HUDEP-2 (cell line): ENCODE results near the gene SLC25A27.

ENCODE experiments used
- DNase-seq, 76 experiments: peaks; one replicate each; lab custom pipeline; 2025; ENCODE audit not compliant: unreplicated experiment in 76 of 76; lab: John Stamatoyannopoulos, UW

Gene SLC25A27

GRCh38 chr6:46648869-46649492 is 3.8 kb upstream of the SLC25A27 start:
- no peak for DNase-seq

GRCh38 chr6:46651006-46651405 is 1.8 kb upstream of the SLC25A27 start:
- no peak for DNase-seq

GRCh38 chr6:46651816-46652215 is 959 bp upstream of the SLC25A27 start:
- no peak for DNase-seq

- no peak for DNase-seq
Measured at GRCh38 chr6:46652232-46652602, 558 bp upstream of the SLC25A27 start.

- DNase-seq = no peak
Measured at GRCh38 chr6:46653439-46654195, 842 bp downstream of the SLC25A27 start.

GRCh38 chr6:46655803-46656202 is 3.0 kb downstream of the SLC25A27 start:
- peak in 10 of 76 experiments; percentile 1 to 30 (median 8) for DNase-seq

- no peak for DNase-seq
Measured at GRCh38 chr6:46657642-46658041, 4.9 kb downstream of the SLC25A27 start.

- DNase-seq = no peak
Measured at GRCh38 chr6:46661483-46661882, 8.7 kb downstream of the SLC25A27 start.

GRCh38 chr6:46667377-46667776 is 14.6 kb downstream of the SLC25A27 start:
- no peak for DNase-seq

GRCh38 chr6:46674410-46674809 is 21.6 kb downstream of the SLC25A27 start:
- DNase-seq = no peak

- no peak for DNase-seq
Measured at GRCh38 chr6:46676604-46677313, 24.0 kb downstream of the SLC25A27 start.

GRCh38 chr6:46677314-46677654 is 24.5 kb downstream of the SLC25A27 start:
- DNase-seq = peak in 1 of 76 experiments; percentile 4

- no peak for DNase-seq
Measured at GRCh38 chr6:46684771-46685170, 32.0 kb downstream of the SLC25A27 start.

GRCh38 chr6:46687619-46688097 is 34.9 kb downstream of the SLC25A27 start, which contains the start of gene TDRD6:
Gene TDRD6 (plus strand): TSS chr6:46687885. CDS start chr6:46688129, 244 bp downstream.
- no peak for DNase-seq

- DNase-seq = no peak
Measured at GRCh38 chr6:46688117-46688965, 35.6 kb downstream of the SLC25A27 start.

- DNase-seq = no peak
Measured at GRCh38 chr6:46688966-46689335, 36.2 kb downstream of the SLC25A27 start.

- no peak for DNase-seq
Measured at GRCh38 chr6:46689657-46690056, 36.9 kb downstream of the SLC25A27 start.

GRCh38 chr6:46690141-46690755 is 37.5 kb downstream of the SLC25A27 start:
- no peak for DNase-seq

GRCh38 chr6:46690911-46691451 is 38.2 kb downstream of the SLC25A27 start:
- DNase-seq = no peak

GRCh38 chr6:46699970-46700369 is 47.2 kb downstream of the SLC25A27 start:
- no peak for DNase-seq
